Measurements from ENCODE around the gene ATP6V1B1. TPM values are rescaled to one million over a fixed set of nuclear protein-coding genes. Genes with fewer than 3 reads are reported as not detected.

ATP6V1B1 gene
- total and polyA plus RNA-seq, 2 of the 4 experiments (the other 2 are of a cell fraction) = 1.3 TPM; not detected in 1

DNA sequence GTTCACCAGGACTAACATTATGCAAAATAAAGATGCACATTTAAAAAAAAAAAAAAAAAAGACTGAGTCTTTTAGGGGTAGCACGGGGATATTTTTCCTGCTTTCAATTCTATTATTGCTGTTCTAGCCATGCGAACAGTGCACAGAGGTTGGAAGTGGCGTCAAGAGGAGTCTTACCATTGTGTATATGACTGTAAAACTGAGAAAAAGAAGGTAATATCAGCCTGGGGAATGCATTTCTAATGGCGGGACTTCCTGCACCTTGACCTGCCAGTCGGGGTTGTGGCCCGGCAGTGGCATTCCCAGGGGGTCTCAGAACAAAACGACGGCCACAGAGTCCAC, 48.5 kb upstream of the ATP6V1B1 start:
- ChIA-PET CTCF (no interaction called here), POLR2A (ENCODE audit: unreplicated experiment) (no interaction called here)
- H3K4ac ChIP-seq (ENCODE audit: low read depth, low read length) = no peak overlapping the region
- H2BK20ac ChIP-seq (ENCODE audit: low read depth, low read length) = no peak overlapping the region
- DNase-seq = no peak
- peak overlapping the region; percentile 1 for H2AK9ac ChIP-seq (replicated peaks; ENCODE audit: low read depth, low read length, poor library complexity)
- H3K4me3 ChIP-seq (ENCODE audit: insufficient read depth, low read depth, low read length) = no peak overlapping the region
- H4K91ac ChIP-seq (ENCODE audit: insufficient read depth, low read depth, low read length) = no peak overlapping the region
- no peak for TF ChIP-seq ELK1 (IDR thresholded peaks at IDR 0.05; ENCODE audit: borderline replicate concordance, low read depth, low read length)
- no peak for TF ChIP-seq CEBPB (IDR thresholded peaks at IDR 0.05; ENCODE audit: low read depth, low read length)
- no peak for TF ChIP-seq SMC3 (IDR thresholded peaks at IDR 0.05; ENCODE audit: low read depth, low read length)
- TF ChIP-seq POLR2A (IDR thresholded peaks at IDR 0.05; ENCODE audit: low read depth, low read length) = no peak
- no peak for TF ChIP-seq MAFK (IDR thresholded peaks at IDR 0.05; ENCODE audit: low read depth, low read length)
- no peak for TF ChIP-seq BHLHE40 (IDR thresholded peaks at IDR 0.05; ENCODE audit: low read depth, low read length)
- TF ChIP-seq, protein P1, sequence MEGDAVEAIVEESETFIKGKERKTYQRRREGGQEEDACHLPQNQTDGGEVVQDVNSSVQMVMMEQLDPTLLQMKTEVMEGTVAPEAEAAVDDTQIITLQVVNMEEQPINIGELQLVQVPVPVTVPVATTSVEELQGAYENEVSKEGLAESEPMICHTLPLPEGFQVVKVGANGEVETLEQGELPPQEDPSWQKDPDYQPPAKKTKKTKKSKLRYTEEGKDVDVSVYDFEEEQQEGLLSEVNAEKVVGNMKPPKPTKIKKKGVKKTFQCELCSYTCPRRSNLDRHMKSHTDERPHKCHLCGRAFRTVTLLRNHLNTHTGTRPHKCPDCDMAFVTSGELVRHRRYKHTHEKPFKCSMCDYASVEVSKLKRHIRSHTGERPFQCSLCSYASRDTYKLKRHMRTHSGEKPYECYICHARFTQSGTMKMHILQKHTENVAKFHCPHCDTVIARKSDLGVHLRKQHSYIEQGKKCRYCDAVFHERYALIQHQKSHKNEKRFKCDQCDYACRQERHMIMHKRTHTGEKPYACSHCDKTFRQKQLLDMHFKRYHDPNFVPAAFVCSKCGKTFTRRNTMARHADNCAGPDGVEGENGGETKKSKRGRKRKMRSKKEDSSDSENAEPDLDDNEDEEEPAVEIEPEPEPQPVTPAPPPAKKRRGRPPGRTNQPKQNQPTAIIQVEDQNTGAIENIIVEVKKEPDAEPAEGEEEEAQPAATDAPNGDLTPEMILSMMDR (conservative IDR thresholded peaks at IDR 0.05; ENCODE audit: low read depth, low read length) = no peak
- no peak for TF ChIP-seq NFE2L2 (IDR thresholded peaks at IDR 0.05; ENCODE audit: low read depth, low read length)
- TF ChIP-seq CHD1 (IDR thresholded peaks at IDR 0.05; ENCODE audit: low read depth, low read length) = no peak
- no peak for TF ChIP-seq MAZ (IDR thresholded peaks at IDR 0.05; ENCODE audit: borderline replicate concordance, low read depth, low read length)
- no peak for TF ChIP-seq RAD21 (IDR thresholded peaks at IDR 0.05; ENCODE audit: low read length)
- no peak for TF ChIP-seq RFX5 (IDR thresholded peaks at IDR 0.05; ENCODE audit: low read depth, low read length)
- TF ChIP-seq FOS (IDR thresholded peaks at IDR 0.05; ENCODE audit: low read depth, low read length) = no peak
- TF ChIP-seq, protein P2, sequence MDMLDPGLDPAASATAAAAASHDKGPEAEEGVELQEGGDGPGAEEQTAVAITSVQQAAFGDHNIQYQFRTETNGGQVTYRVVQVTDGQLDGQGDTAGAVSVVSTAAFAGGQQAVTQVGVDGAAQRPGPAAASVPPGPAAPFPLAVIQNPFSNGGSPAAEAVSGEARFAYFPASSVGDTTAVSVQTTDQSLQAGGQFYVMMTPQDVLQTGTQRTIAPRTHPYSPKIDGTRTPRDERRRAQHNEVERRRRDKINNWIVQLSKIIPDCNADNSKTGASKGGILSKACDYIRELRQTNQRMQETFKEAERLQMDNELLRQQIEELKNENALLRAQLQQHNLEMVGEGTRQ (IDR thresholded peaks at IDR 0.05; ENCODE audit: low read depth, low read length) = no peak
- TF ChIP-seq MXI1 (IDR thresholded peaks at IDR 0.05; ENCODE audit: borderline replicate concordance, low read depth, low read length) = no peak
- H4K20me1 ChIP-seq (ENCODE audit: insufficient read depth, low read length) = no peaks in the 10 kb centered on the region
- no peaks in the 10 kb centered on the region for H3K79me1 ChIP-seq (ENCODE audit: low read depth in 1 of 2, low read length in 2 of 2)
- H2AFZ ChIP-seq (replicated peaks; ENCODE audit: low read length, poor library complexity) = peak overlapping the region; percentile 78
- ATAC-seq (ENCODE audit: low read depth) = no peak
- no CpG with 5 or more reads among the region's 8 CpGs for WGBS, 2 experiments (ENCODE audit: extremely low coverage in 2 of 2, insufficient read length in 1 of 2)
- no peak overlapping the region for H4K5ac ChIP-seq (ENCODE audit: low read depth, low read length)
- no peak overlapping the region for H2BK5ac ChIP-seq (ENCODE audit: low read depth, low read length, poor library complexity, severe bottlenecking)
- no peak overlapping the region for H3K56ac ChIP-seq (ENCODE audit: extremely low read depth, insufficient read depth, low read length)
- intact Hi-C loops (cut with micrococcal nuclease) = no loop called here
- no peak overlapping the region for H3K9ac ChIP-seq (ENCODE audit: low read depth, low read length)
- H3K4me2 ChIP-seq (ENCODE audit: low read depth, low read length) = peak overlapping the region; percentile 77; the same call in 1 of the 2 replicates
- H4K8ac ChIP-seq (ENCODE audit: low read depth in 2 of 2, low read length in 2 of 2) = no peak overlapping the region
- H3K36me3 ChIP-seq (ENCODE audit: control insufficient read depth, insufficient read depth, low read length) = no peaks in the 10 kb centered on the region
- no peak overlapping the region for H3K18ac ChIP-seq (ENCODE audit: low read depth, low read length)
- no peak overlapping the region for H2BK15ac ChIP-seq (ENCODE audit: low read depth, low read length)
- H3K27me3 ChIP-seq (ENCODE audit: control insufficient read depth, insufficient read depth, low read length) = peaks cover 78% of the 10 kb centered on the region
- in situ Hi-C loops (cut with MboI; ENCODE audit: low sequenced_read_pairs) = no loop called here
- BruUV-seq (replicated peaks) = no TSS peak
- no peak overlapping the region for H3K23ac ChIP-seq (ENCODE audit: low read depth, low read length)
- peaks cover 4% of the 10 kb centered on the region; the same call in 1 of the 2 replicates for H3K9me3 ChIP-seq (ENCODE audit: control insufficient read depth, insufficient read depth, low read length)
- H3K4me1 ChIP-seq (ENCODE audit: control insufficient read depth, insufficient read depth, low read length) = peaks cover 1% of the 10 kb centered on the region
- no peaks in the 10 kb centered on the region for H3K9me1 ChIP-seq (ENCODE audit: insufficient read depth, low read length)
- H2BK120ac ChIP-seq (ENCODE audit: low read depth, low read length) = no peak overlapping the region
- H3K27ac ChIP-seq (ENCODE audit: insufficient read depth, low read length) = no peak overlapping the region
- H2AK5ac ChIP-seq (ENCODE audit: low read depth, low read length) = no peak overlapping the region
- dilution Hi-C loops (cut with HindIII; ENCODE audit: low sequenced_read_pairs, unreplicated experiment) = no loop called here
- no peak overlapping the region for H3K14ac ChIP-seq (replicated peaks; ENCODE audit: low read depth, low read length)

All from IMR-90 (cell line).